Fibroblast of skin of right quadriceps (primary cell): ENCODE measurements around the gene VENTX.
"Not testable (repeated sequence)": the region's sequence is repeated elsewhere in the genome, so short reads cannot be mapped to it uniquely, and the experiment has no call there.

Source experiments
- DNase-seq: peaks from one replicate; pipeline ENCODE4 v3.0.0-alpha.2; 2013

Gene VENTX

GRCh38 chr10:133217800-133218589, 19.7 kb upstream of the VENTX start:
- no peak for DNase-seq

GRCh38 chr10:133218891-133219290, 18.8 kb upstream of the VENTX start:
- no peak for DNase-seq

GRCh38 chr10:133219782-133220181, 17.9 kb upstream of the VENTX start:
- DNase-seq: no peak

DNA sequence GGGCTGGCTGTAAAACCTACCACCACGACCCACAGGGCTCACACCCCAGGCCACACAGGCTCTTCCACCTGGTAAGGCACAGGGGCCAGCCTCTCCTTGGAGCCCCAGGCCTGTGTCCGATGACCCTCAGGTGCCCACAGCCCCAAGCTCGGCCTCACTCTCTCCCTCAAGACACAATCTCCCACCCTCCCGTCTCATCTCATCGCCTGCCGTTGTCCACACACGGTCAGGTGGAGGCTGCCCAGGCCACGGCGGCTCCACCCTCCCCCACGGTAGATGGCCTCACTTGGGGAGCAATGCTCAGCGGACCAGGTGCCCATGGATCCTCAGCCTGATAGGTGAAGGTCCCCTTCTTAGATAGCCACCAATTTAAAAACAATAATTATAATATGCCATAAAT, 16.3 kb upstream of the VENTX start:
- DNase-seq: no peak

- DNase-seq: not testable (repeated sequence)
These were observed 15.9 kb upstream of the VENTX start for GRCh38 chr10:133221756-133222155.

DNA sequence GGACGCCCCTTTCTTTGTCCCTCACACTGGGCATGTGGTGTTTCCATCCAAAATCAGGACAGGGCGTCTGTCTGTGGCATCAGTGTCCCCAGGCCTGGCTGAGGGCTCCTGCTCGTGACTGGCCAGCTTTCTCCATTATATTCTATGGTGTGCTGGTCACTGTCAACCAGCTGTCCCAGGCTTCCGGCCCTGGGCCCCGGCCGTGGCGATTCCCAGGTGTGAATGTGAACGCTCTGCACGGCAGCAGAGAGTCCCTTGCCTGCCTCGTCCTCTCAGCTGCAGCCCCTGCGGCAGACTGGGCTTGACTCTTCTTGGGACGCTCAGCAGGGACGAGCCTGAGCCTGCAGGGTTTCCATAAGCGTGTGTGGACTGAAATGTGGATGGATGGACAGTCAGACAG, 13.6 kb upstream of the VENTX start:
- no peak for DNase-seq

DNA sequence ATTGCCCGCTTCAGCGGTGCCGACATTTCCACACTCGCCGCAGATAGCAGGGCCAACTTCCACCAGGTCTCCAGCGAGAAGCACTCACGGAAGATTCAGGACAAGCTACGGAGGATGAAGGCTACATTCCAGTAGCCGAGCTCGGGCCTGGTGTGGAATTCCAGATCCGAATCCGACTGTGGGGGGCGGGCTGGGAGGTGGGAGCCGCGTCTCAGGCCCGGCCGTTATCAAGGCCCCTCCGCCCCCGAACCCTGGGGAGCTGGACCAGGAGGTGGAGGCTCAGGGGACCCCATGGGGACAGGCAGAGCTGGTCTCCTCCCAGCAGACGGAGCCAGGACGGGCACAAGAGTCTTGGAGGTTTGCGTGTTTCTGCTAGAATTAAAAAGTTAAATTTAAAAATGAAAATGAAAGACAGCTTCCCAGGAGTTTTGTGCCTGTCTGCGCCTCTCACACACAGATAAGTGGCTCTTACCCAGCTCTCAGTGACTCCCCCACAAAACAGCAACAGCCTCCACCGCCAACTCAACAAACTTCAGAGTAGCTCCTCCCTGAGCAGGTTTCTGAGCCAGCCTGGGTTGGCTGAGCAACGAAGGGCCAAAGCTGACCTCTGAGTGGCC, 12.8 kb upstream of the VENTX start:
- no peak for DNase-seq

DNA sequence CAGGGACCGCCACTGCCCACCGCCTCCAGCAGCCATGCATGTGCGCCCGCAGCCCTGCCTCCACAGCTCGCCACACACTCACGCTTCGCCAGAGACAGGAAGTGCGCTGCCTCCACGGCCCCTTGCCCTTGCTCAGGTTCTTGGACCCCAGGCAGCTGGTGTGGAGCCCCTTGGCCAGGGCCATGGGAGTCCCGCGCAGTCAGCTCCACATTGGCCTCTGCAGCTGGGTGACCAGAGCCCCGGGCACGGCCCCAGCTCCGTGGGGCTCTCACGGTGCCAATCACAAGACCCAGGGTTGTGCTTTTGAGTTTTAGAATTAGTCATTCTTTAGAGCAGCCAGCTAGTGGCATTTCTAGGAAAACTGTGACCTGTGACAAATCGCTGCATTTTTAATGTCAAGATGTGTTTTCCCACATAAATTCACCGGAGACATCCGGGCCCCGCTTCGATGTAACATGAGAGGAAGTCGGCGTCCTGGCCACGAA, 11.9 kb upstream of the VENTX start:
- DNase-seq: no peak

GRCh38 chr10:133226251-133226808, 11.3 kb upstream of the VENTX start:
- no peak for DNase-seq

GRCh38 chr10:133227256-133227655, 10.4 kb upstream of the VENTX start:
- no peak for DNase-seq

- no peak for DNase-seq
These were observed 8.2 kb upstream of the VENTX start for GRCh38 chr10:133229265-133230043.

DNA sequence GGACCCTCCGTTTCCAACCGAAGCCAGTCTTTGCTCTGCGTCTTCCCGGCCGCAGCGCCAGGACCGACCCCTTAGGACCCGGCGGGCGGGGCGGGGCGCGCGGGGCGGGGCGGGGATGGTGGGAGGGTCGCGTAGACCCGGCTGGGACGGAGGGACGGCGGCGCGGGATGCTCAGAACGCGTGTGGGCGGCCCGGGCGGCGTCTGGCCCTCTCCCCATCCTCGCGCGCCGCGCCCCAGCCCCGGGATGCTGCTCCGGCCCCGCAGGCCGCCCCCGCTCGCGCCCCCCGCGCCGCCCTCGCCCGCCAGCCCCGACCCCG, 7.7 kb upstream of the VENTX start, which contains the start of gene UTF1:
Gene UTF1 (plus strand): TSS at position 174 of the 318 bp plus-strand sequence. CDS start 72 bp downstream, at position 246.
- no peak for DNase-seq

GRCh38 chr10:133230387-133231195, 7.1 kb upstream of the VENTX start:
- no peak for DNase-seq

GRCh38 chr10:133231244-133231945, 6.3 kb upstream of the VENTX start:
- DNase-seq: no peak

GRCh38 chr10:133231946-133232574, 5.6 kb upstream of the VENTX start:
- DNase-seq: no peak

DNA sequence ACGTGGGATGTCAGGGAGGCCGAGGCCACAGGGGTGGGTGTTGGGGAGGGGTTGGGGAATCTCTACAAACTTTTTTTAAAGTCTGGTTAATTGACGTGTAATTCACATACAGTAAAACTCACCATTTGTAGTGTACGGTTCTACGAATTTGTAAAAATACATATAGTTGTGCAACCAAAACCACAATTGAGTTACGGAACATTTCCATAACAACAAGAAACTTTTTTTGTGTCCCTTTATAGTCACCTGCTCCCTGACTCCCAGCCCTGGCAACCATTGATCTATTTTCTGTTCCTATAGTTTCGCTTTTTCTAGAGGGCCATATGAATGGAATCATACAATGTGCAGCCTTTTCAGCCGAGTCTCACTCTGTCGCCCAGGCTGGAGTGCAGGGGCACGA, 2.9 kb upstream of the VENTX start:
- not testable (repeated sequence) for DNase-seq

DNA sequence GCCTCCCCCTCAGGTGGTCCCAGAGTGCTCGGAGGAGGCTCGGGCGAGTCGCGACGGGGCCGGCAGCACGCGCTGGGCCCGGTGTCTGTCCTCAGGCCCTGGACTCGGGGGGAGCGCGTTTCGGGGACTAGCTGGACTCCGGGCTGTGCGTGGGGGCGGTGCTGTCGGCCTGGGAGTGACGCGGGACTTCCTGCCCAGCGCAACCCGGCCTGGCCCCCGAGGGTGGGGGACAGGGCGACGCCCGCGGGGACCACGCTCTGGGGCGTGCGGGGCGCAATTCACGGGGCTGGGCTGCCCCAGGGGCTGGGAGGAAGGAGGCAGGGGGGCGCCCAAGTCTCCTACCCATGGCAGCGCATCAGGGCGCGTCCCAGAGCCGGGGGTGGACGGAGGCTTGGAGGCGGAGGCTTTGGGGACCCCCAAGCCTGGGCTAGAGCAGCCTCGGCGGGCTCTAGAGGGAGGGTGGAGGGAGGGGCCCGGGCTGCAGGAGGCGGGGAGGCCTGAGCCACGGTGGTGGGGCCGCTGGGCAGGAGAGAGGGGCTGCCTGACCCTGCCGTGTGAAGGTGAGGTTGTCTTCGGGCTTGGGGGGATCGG, 2.3 kb upstream of the VENTX start:
- no peak for DNase-seq

DNA sequence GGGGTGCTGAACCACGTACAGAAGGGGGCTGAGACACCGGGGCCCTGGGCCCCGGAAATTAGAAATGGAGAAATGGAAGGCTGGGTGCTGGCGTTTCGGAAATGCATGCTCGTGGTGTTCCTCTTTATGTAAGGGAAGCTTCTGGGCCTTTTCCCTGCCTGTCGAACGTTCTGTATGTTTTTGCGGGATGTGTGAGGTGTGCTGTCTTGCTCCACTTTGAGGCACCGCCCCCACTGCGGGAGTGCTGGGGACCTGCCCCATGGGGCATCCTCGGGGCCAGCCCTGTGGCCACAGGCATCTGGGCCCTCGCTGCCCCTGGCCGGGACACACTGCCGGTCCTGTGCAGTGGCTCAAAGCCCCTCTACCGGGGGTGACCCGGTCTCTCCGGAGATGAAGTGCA, 1.7 kb upstream of the VENTX start:
- no peak for DNase-seq

DNA sequence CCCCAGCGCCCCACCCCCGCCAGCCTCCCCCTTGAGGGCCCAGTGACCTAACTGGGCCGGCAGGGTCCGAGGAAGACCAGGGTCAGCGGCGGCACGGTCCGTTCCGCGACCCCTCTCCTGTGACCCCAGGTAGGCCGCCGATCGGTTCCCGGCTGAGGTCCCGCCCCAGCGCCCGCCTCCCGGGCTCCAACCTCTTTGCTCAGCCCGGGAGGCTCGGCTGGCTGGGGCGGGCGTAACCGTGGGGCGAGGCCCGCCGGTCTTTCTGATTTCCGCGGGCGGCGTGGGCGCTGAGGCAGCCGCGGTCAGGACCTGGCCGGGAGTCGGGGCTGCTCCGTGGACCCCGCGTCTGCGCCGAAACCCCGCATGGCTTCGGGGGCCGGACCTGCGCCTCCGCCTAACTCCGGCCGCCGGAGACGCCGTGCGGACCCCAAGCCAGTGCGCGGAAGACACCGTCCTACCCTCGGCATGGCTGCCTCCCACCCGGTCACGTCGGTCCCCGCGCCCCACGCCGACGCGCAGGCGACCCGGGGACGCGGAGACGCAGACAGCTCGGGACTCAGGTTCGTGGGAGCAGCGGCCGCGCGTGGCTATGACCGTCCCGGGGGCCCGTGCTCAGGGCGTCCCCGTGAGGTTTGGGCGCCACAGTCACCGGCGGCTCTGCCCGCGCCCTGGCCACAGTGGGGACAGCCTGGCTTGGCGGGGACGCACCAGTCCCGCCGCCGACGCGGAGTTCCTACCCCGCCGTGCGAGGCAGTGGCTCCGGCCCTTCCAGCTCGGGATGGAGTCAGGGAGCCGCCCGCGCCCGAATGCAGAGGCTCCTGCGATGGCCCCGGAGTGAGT, 1.0 kb upstream of the VENTX start:
- no peak for DNase-seq

DNA sequence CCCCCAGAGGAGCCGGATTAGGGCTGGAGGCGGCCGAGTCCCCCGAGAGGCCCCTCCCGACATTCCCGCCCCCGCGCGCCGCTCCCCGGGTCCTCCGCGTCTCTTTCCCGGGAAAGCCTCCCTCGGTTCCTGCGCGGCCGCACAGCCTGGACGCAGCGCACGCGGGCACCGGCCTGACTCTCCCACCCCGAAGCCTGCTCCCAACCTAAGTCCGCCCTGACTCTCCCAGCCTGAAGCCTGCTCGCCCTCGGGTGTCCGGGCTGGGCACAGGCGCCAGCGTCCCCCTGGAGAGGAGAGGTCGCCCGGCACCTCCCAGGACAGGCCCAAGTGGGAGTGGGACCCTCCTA, 441 bp upstream of the VENTX start:
- DNase-seq: no peak
